Stimulated activated CD8-positive, alpha-beta memory T cell treated with anti-CD3 and anti-CD28 coated beads, Interleukin-12 subunit alpha, Interleukin-12 subunit beta, amount 100 ng/mL, for 24 hours (primary cell): Measurements from ENCODE around the gene SDK1.
"Not testable (repeated sequence)": the region's sequence is repeated elsewhere in the genome, so short reads cannot be mapped to it uniquely, and the experiment has no call there.

Source experiments
- DNase-seq: peaks from one replicate; pipeline ENCODE4 v3.0.0-alpha.2; 2020; ENCODE audit errors: extremely low read depth

The SDK1 gene

GRCh38 chr7:4314316-4314715, 1013.3 kb downstream of the SDK1 start:
- DNase-seq, result not testable (repeated sequence)
